D721Med (cell line): ENCODE data around the gene LRIG3.

Source experiments
- DNase-seq: peaks from one replicate; pipeline ENCODE4 v3.0.0; 2011; ENCODE audit warnings: low spot score; ENCODE audit not compliant: insufficient read length
- FAIRE-seq: peaks from 2 replicates; lab custom pipeline; 2011; peaks lifted over from hg19 to GRCh38; lab: Jason Lieb, UNC
- CTCF ChIP-seq: IDR thresholded peaks from 2 replicates; pipeline ENCODE4 v1.5.1; 2012; ENCODE audit warnings: mild to moderate bottlenecking, control low read depth; ENCODE audit not compliant: insufficient read depth; ENCODE audit errors: missing control alignments

LRIG3 gene

DNA sequence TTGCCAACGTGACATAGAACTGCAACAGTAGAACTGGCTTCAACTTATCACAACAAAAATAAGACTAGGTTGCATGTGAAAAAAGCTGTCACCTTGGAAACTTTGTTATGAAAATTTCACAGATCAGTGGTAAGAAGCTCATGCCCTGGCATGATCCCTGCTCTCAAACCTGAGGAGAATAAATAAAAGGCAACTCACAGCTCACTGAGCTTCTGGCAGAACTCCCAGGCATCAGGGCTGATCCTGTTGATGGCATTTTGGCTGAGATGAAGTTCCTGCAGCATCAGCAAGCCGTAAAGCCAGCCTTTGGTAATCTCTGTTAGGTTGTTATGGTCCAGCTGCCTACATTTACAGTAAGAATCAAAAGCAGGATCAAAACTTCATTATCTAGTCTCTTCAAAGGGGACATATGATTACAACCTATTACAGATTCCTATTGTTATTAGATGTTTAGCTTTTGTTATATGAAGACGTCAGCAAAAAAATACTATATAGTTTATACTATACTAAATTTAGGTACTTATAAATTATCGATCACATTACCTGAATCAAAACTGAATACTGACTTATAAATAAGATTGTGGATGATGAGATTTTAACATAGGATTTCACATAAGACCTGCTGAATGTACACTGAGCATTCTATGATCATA is 32.0 kb downstream of the LRIG3 start:
- FAIRE-seq: no peak
- no peak for DNase-seq
- no peak for TF ChIP-seq CTCF

DNA sequence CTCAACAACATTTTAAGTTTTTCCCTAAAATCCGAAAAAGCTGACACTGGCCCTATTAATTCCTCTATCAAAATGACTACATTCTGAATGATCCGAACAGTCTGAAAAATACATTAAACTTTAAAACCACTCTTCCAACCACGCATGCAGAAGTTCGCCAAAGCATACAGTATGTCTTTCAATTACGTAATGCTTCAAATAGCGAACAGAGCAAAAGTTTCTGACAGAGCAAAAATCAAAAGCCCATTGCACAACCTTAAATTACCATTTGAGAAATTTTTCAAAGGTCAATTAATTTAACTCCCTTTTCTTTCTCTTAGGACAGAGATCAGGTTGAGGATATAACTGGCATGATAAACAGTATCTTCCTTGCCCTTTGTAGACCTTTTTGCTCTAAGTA is 33.2 kb downstream of the LRIG3 start:
- DNase-seq (no peak), FAIRE-seq (no peak)

DNA sequence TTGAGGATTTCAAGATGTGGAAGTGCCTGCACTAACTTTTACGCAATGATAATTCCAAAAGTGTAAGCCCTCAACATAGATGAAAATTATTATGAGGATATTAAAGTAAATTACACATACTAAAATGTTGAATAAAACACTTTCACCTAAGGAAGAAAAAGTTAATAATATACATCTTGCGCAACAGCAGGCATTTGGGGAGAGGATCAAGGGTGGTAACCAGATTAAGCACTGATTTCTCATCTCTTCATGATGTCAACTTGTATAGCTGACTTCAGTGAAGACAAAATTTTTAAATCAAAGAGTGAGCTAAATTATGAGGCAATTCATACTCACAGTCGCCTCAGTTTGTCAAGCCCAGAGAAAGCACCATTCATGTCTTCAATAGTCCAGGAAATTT is 33.8 kb downstream of the LRIG3 start:
- FAIRE-seq (no peak), DNase-seq (no peak)
- TF ChIP-seq CTCF: no peak

More for the DNA sequence above, 33.2 kb downstream of the LRIG3 start:
- no peak for TF ChIP-seq CTCF

DNA sequence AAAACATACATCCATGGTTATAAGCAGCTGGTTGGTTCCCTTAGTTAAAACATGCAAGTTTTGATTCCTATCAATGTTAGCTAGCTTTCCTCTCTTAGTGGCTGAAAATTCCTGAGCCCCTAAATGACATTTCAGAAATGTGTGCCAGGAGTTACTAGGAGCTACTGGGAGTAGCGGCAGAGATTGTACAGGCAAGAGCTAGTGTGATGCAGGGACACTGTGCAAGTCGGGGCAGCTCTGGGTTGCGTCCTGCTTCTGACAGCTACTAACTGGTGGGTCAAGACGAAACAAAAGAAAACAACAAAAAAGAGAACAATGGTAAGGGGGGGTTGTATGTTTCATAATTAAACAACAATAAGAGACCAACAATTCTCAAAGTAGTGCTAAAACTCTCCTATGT is 35.4 kb downstream of the LRIG3 start:
- no peak for DNase-seq
- no peak for FAIRE-seq
- no peak for TF ChIP-seq CTCF

GRCh38 chr12:58883576-58884334 is 36.5 kb downstream of the LRIG3 start:
- FAIRE-seq: no peak
- DNase-seq: no peak
- TF ChIP-seq CTCF: no peak

DNA sequence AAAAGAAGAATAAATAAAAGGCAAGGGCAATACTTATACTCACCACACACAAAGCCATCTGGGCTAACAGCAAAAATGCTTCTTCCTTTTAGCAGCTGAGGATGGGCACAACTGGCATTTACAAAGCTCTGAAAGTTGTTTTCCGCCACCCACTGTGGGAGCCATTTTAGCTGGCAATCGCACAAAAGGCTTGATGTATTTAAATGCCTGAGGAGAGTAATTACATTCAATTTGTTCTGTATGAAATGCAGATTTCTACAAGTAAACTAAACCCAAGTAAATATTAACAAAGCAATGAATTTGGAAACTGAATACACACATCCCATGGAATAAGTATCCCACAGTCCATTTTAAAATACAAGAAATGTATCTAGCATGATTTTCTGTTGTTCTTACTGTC is 37.5 kb downstream of the LRIG3 start:
- no peak for TF ChIP-seq CTCF
- DNase-seq: no peak
- FAIRE-seq: no peak

GRCh38 chr12:58881816-58882215 is 38.5 kb downstream of the LRIG3 start:
- no peak for TF ChIP-seq CTCF
- FAIRE-seq (no peak), DNase-seq (no peak)
